DLD1 (cell line): ENCODE data around the gene CYP4F11.
"Not testable (repeated sequence)": the region's sequence is repeated elsewhere in the genome, so short reads cannot be mapped to it uniquely, and the experiment has no call there.

ENCODE experiments used
- in situ Hi-C: cut with HindIII; loops from 2 replicates; pipeline ENCODE4 v1.10.0; 2017; ENCODE audit warnings: low sequenced_read_pairs

Gene CYP4F11

GRCh38 chr19:15923702-15924101, 10.6 kb downstream of the CYP4F11 start:
- in situ Hi-C loops: no loop called here

GRCh38 chr19:15922021-15922420, 12.3 kb downstream of the CYP4F11 start:
- in situ Hi-C loops: no loop called here

GRCh38 chr19:15919243-15919642, 15.1 kb downstream of the CYP4F11 start:
- in situ Hi-C loops: no loop called here

DNA sequence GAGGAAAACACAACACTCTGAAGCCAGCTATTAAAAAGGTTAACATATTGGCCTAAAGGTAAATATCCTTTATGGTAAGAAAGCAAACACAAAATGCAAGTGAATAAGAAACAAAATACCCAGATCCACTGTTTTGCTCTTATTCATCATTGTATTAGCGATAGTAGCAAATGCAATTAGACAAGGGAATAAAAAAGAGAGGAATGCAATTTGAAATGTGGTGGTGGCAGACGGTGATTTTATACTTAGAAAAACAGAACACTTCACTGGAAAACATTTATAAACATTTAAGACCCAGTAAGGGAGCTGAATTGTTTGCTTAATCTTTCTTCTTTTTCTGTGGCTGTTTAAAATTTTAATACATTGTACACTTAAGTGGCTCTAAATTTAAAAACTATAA, 19.2 kb downstream of the CYP4F11 start:
- in situ Hi-C loops: no loop called here

GRCh38 chr19:15913830-15914229, 20.5 kb downstream of the CYP4F11 start:
- in situ Hi-C loops: no loop called here

DNA sequence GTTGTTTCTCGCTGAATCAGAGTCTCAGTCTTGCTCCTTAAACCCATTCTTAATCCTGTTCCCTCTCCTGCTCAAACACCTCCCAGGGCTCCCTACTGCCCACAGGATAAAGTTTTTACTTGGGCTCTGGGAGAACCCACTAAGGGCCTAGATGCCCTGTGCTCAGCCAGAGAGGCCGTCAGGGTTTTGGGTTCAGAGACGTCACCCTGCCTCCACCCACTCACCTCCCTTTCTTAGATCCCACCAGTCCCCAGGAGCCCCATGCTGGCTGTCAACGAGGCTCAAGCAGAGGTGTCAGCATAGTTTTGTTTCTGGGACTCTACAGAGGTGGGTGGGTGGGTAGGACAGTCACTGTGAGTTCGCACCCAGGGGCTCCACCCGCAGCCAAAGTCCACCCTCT, 20.9 kb downstream of the CYP4F11 start:
- in situ Hi-C loops: no loop called here

- in situ Hi-C loops: no loop called here
Measured at GRCh38 chr19:15911599-15912235, 22.6 kb downstream of the CYP4F11 start.

GRCh38 chr19:15905026-15905425, 29.3 kb downstream of the CYP4F11 start:
- in situ Hi-C loops: loop anchor here (10.0 kb wide), 1 partner anchor 270 kb away; no protein-coding TSS in a partner anchor

DNA sequence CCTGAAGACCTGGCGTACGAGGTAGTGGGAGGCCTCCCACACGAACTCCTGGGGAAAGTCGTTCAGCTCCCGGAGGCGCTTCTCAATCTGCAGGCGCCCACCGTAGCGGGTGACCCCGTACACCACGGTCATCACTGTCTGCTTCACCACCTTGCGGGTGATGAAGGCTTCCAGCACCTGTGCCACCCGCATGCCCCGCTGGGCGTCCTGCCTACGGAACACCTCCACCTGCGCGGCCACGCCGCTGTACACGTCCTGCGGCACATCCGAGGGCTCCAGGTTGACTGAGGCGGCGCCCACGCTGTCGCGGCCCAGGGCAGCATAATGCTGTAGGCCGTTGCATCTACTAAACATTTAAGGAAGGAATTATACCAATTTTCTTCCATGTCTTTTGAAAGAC, 31.4 kb downstream of the CYP4F11 start:
- in situ Hi-C loops: loop anchor here (10.0 kb wide), 1 partner anchor 268 kb away; no protein-coding TSS in a partner anchor

DNA sequence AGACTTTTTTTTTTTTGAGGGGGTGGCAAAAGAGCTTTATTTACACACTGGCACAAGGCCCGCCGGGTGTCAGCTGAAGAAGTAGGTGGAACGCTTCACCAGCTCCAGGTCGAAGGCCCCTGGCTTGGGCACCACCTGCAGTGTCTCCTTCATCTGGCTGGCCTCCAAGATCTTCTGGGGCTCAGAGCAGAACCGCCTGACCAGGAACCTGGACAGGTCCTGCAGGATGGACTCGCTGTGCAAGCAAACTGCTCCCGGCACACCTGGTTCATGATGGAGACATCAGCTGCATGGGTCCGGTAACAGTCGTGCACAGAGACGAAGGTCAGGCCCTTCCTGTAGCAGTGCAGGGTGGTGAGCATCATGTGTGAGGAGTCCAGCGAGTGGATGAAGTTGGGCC, 32.1 kb downstream of the CYP4F11 start:
- in situ Hi-C loops: loop anchor here (10.0 kb wide), 1 partner anchor 267 kb away; no protein-coding TSS in a partner anchor

DNA sequence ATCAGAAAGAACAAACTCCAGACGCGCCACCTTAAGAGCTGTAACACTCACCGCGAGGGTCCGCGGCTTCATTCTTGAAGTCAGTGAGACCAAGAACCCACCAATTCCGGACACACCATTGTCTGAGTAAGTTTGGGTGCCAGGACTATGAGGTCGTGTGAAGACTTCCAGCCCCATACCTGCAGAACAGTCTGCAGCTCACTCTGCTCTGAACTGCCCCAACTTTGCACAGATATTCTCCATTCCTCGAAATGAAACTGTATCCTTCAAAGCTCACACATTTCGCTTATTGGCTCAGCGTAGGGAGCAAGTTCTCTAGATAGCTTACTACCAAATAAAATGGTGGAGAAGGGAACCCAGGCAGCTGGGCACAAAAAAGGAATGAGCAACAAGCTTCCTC, 33.8 kb downstream of the CYP4F11 start:
- in situ Hi-C loops: loop anchor here (10.0 kb wide), 1 partner anchor 266 kb away; no protein-coding TSS in a partner anchor

- in situ Hi-C loops: loop anchor here (10.0 kb wide), 1 partner anchor 265 kb away; no protein-coding TSS in a partner anchor
Measured at GRCh38 chr19:15900032-15900431, 34.3 kb downstream of the CYP4F11 start.

DNA sequence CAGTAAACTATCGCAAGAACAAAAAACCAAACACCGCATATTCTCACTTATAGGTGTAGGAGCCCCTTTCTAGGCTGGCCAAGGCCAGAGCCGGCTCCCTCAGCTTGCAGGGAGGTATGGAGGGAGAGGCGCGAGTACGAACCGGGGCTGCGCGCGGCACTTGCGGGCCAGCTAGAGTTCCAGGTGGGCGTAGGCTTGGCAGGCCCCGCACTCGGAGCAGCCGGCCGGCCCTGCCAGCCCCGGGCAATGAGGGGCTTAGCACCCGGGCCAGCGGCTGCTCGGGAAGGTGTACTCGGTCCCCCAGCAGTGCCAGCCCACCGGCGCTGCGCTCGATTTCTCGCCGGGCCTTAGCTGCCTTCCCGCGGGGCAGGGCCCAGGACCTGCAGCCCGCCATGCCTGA, 34.8 kb downstream of the CYP4F11 start:
- in situ Hi-C loops: not testable (repeated sequence)

DNA sequence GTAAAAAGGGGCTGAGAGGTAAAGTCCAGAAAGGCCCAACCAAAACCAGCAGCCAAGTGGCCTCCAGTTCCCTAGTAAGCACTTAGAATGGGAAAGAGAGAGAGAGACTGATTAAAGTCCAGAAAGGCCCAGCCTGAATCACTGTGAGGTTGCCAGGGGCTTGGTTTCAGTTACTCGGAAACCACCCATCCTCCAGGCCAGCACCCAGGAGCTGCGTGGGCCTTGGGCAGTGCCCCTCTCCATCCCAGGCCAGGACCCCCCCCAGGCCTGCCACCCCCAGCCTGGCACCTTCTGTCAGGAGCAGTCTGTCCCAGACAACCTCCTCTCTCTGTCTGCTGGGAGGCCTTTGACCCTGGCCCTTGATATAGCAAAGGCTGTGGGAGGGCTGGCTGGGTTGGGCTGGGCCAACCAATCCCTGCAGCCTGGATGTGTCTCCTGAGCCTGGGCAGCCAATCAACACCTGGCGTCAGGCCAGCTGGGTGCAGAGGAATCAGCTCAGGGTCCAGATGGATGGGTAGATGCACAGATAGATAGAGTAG, 36.5 kb downstream of the CYP4F11 start, which contains the start of gene CYP4F2:
TSS of gene CYP4F2 (minus strand) at position 337 of the 539 bp plus-strand sequence. CDS start 463 bp downstream, outside the sequence.
- in situ Hi-C loops: no loop called here

DNA sequence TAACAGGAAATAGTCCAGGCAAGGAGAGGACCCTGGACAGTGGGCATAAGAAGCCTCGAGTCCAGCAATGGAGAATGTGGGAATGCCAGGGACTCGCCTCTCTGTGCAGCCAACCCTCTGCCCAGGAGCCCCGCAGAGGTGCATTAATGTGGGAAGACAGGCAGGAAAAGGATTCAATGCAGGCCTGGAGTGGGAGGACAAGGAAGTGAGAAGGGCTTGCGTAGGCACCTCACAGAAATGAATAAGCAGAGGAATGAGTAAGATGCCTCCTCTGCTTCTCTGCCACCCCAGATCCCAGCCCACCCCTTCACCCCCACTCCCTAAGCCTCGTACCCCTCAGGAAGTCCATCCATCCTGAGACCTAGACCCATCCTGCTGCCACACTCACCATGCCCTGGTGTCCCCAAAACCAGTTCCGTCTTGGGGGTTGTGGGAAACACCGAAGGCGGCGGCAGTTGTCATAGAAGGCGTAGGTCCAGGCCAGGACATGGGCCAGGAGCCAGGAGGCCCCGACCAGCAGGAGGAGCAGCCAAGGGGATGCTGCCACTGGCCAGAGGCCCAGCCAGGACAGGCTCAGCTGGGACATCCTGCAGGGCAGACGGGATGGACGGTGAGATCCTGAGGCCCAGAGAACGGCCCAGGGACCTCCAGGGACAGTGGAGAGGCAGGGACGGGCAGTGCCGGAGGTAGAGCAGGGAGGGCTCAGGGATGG, 37.1 kb downstream of the CYP4F11 start:
- in situ Hi-C loops: no loop called here

- in situ Hi-C loops: no loop called here
Measured at GRCh38 chr19:15895876-15896430, 38.4 kb downstream of the CYP4F11 start.

GRCh38 chr19:15894359-15894758, 40.0 kb downstream of the CYP4F11 start:
- in situ Hi-C loops: no loop called here

- in situ Hi-C loops: no loop called here
Measured at GRCh38 chr19:15893477-15893876, 40.9 kb downstream of the CYP4F11 start.

- in situ Hi-C loops: no loop called here
Measured at GRCh38 chr19:15892012-15892411, 42.3 kb downstream of the CYP4F11 start.

GRCh38 chr19:15891434-15891833, 42.9 kb downstream of the CYP4F11 start:
- in situ Hi-C loops: no loop called here

GRCh38 chr19:15889339-15889738, 45.0 kb downstream of the CYP4F11 start:
- in situ Hi-C loops: not testable (repeated sequence)
